Measurements from ENCODE around the gene BTBD1.

BTBD1 gene

DNA sequence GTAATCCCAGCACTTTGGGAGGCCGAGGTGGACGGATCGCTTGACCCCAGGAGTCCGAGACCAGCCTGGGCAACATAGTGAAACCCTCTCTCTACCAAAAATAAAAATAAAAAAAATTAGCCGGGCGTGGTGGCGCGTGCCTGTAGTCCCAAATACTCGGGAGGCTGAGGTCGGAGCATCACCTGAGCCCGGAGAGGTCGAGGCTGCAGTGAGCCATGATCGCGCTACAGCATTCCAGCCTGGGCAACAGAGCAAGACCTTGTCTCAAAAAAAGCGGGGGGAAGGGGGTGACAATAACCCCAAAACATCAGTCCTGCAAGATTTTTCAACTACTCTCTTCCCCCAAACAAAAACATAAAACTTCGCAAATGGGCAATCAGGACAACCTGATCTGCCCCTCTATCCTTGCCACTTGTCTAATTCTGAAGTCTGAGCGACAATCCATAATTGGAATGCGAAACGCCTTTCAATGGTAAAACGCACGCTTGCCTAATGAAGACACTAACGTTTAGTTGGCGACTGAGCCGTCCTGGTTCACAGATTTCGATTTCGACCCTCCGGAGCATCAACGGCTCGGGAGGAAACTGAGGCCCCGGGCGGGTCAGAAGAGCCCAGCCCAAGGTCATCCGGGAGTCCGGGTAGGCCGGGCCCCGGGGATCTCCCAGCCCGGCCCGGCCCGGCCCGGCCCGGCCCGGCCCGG is 868 bp downstream of the BTBD1 start:
- H3K4me3 ChIP-seq (ENCODE audit: low read length): peak overlapping the region; percentile 42
- no peaks in the 10 kb centered on the region for H3K27me3 ChIP-seq (ENCODE audit: control insufficient read depth, insufficient read depth, low read length)
- H3K36me3 ChIP-seq (ENCODE audit: control insufficient read depth, insufficient read depth, low read length): no peaks in the 10 kb centered on the region
- peaks cover 13% of the 10 kb centered on the region for H3K4me1 ChIP-seq (ENCODE audit: control insufficient read depth, insufficient read depth, low read length)
- peak overlapping the region; percentile 82 for H3K9ac ChIP-seq (ENCODE audit: low read length)
- no peaks in the 10 kb centered on the region for H3K9me3 ChIP-seq (ENCODE audit: control insufficient read depth, low read length)

- peaks cover 13% of the 10 kb centered on the region for H3K4me1 ChIP-seq (ENCODE audit: control insufficient read depth, insufficient read depth, low read length)
- H3K4me3 ChIP-seq (ENCODE audit: low read length): no peak overlapping the region
- H3K27me3 ChIP-seq (ENCODE audit: control insufficient read depth, insufficient read depth, low read length): no peaks in the 10 kb centered on the region
- peak overlapping the region; percentile 82 for H3K9ac ChIP-seq (ENCODE audit: low read length)
- H3K36me3 ChIP-seq (ENCODE audit: control insufficient read depth, insufficient read depth, low read length): no peaks in the 10 kb centered on the region
- H3K9me3 ChIP-seq (ENCODE audit: control insufficient read depth, low read length): no peaks in the 10 kb centered on the region
These were observed 1.6 kb downstream of the BTBD1 start for GRCh38 chr15:83065431-83065830.

GRCh38 chr15:83064859-83065258 is 2.2 kb downstream of the BTBD1 start:
- peaks cover 13% of the 10 kb centered on the region for H3K4me1 ChIP-seq (ENCODE audit: control insufficient read depth, insufficient read depth, low read length)
- H3K27me3 ChIP-seq (ENCODE audit: control insufficient read depth, insufficient read depth, low read length): no peaks in the 10 kb centered on the region
- no peaks in the 10 kb centered on the region for H3K9me3 ChIP-seq (ENCODE audit: control insufficient read depth, low read length)
- H3K36me3 ChIP-seq (ENCODE audit: control insufficient read depth, insufficient read depth, low read length): no peaks in the 10 kb centered on the region
- no peak overlapping the region for H3K4me3 ChIP-seq (ENCODE audit: low read length)
- H3K9ac ChIP-seq (ENCODE audit: low read length): no peak overlapping the region

DNA sequence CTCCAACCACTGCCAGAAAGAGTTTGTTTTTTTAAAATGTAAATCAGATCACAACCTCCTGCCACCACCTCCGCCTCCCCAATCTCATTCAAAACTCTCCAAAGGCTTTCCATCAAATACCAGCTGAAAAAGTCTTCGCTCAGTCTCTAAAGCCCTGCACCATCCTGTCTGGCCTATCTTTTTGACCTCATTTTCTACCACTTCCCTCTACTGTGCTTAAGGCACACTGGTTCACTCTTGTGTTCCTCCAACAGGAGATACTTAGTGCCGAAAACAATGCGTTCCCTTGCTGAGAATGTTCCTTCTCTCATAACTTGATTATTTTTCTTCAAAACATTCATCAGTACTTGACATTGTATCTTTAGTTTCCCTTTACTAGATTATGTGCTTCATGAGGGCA is 3.5 kb downstream of the BTBD1 start:
- H3K27me3 ChIP-seq (ENCODE audit: control insufficient read depth, insufficient read depth, low read length): no peaks in the 10 kb centered on the region
- peaks cover 13% of the 10 kb centered on the region for H3K4me1 ChIP-seq (ENCODE audit: control insufficient read depth, insufficient read depth, low read length)
- no peak overlapping the region for H3K4me3 ChIP-seq (ENCODE audit: low read length)
- no peak overlapping the region for H3K9ac ChIP-seq (ENCODE audit: low read length)
- no peaks in the 10 kb centered on the region for H3K36me3 ChIP-seq (ENCODE audit: control insufficient read depth, insufficient read depth, low read length)
- H3K9me3 ChIP-seq (ENCODE audit: control insufficient read depth, low read length): no peaks in the 10 kb centered on the region

GRCh38 chr15:83062768-83063180 is 4.3 kb downstream of the BTBD1 start:
- H3K4me3 ChIP-seq (ENCODE audit: low read length): no peak overlapping the region

GRCh38 chr15:83061680-83062079 is 5.4 kb downstream of the BTBD1 start:
- no peak overlapping the region for H3K4me3 ChIP-seq (ENCODE audit: low read length)
- H3K9me3 ChIP-seq (ENCODE audit: control insufficient read depth, low read length): no peaks in the 10 kb centered on the region
- peaks cover 13% of the 10 kb centered on the region for H3K4me1 ChIP-seq (ENCODE audit: control insufficient read depth, insufficient read depth, low read length)
- no peaks in the 10 kb centered on the region for H3K36me3 ChIP-seq (ENCODE audit: control insufficient read depth, insufficient read depth, low read length)
- H3K9ac ChIP-seq (ENCODE audit: low read length): no peak overlapping the region
- no peaks in the 10 kb centered on the region for H3K27me3 ChIP-seq (ENCODE audit: control insufficient read depth, insufficient read depth, low read length)

More at GRCh38 chr15:83062768-83063180, 4.3 kb downstream of the BTBD1 start:
- no peaks in the 10 kb centered on the region for H3K9me3 ChIP-seq (ENCODE audit: control insufficient read depth, low read length)
- no peaks in the 10 kb centered on the region for H3K36me3 ChIP-seq (ENCODE audit: control insufficient read depth, insufficient read depth, low read length)
- H3K27me3 ChIP-seq (ENCODE audit: control insufficient read depth, insufficient read depth, low read length): no peaks in the 10 kb centered on the region
- H3K4me1 ChIP-seq (ENCODE audit: control insufficient read depth, insufficient read depth, low read length): peaks cover 13% of the 10 kb centered on the region
- no peak overlapping the region for H3K9ac ChIP-seq (ENCODE audit: low read length)

- no peak overlapping the region for H3K9ac ChIP-seq (ENCODE audit: low read length)
- no peaks in the 10 kb centered on the region for H3K4me1 ChIP-seq (ENCODE audit: control insufficient read depth, insufficient read depth, low read length)
- H3K4me3 ChIP-seq (ENCODE audit: low read length): no peak overlapping the region
- no peaks in the 10 kb centered on the region for H3K9me3 ChIP-seq (ENCODE audit: control insufficient read depth, low read length)
- H3K36me3 ChIP-seq (ENCODE audit: control insufficient read depth, insufficient read depth, low read length): no peaks in the 10 kb centered on the region
- no peaks in the 10 kb centered on the region for H3K27me3 ChIP-seq (ENCODE audit: control insufficient read depth, insufficient read depth, low read length)
These were observed 9.2 kb downstream of the BTBD1 start for GRCh38 chr15:83057696-83058376.

GRCh38 chr15:83057002-83057401 is 10.1 kb downstream of the BTBD1 start:
- Histone ChIP-seq H3K4me1 (ENCODE audit: control insufficient read depth, insufficient read depth, low read length) (no peaks in the 10 kb centered on the region), H3K36me3 (ENCODE audit: control insufficient read depth, insufficient read depth, low read length) (no peaks in the 10 kb centered on the region), H3K9me3 (ENCODE audit: control insufficient read depth, low read length) (no peaks in the 10 kb centered on the region), H3K9ac (ENCODE audit: low read length) (no peak overlapping the region), H3K4me3 (ENCODE audit: low read length) (no peak overlapping the region), H3K27me3 (ENCODE audit: control insufficient read depth, insufficient read depth, low read length) (no peaks in the 10 kb centered on the region)

DNA sequence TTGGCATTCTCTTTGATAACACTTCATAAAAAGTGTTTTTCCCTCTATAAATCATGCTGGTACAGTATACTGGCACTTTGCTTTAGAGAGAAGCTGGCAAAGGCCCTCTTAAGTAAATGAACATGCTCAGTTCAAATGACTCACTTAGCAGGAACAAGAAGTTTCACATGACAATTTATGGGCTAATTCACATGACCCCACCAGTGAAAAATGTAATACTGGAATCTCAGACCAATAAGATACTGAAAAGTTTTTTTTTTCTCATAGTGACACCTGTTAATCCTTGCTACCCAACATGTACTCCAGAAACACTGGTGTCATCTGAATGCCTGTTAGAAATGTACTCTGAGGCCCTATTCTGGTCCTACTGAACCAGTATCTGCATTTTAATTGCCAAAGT is 13.9 kb downstream of the BTBD1 start:
- H3K36me3 ChIP-seq (ENCODE audit: control insufficient read depth, insufficient read depth, low read length): no peaks in the 10 kb centered on the region
- no peaks in the 10 kb centered on the region for H3K4me1 ChIP-seq (ENCODE audit: control insufficient read depth, insufficient read depth, low read length)
- no peak overlapping the region for H3K9ac ChIP-seq (ENCODE audit: low read length)

DNA sequence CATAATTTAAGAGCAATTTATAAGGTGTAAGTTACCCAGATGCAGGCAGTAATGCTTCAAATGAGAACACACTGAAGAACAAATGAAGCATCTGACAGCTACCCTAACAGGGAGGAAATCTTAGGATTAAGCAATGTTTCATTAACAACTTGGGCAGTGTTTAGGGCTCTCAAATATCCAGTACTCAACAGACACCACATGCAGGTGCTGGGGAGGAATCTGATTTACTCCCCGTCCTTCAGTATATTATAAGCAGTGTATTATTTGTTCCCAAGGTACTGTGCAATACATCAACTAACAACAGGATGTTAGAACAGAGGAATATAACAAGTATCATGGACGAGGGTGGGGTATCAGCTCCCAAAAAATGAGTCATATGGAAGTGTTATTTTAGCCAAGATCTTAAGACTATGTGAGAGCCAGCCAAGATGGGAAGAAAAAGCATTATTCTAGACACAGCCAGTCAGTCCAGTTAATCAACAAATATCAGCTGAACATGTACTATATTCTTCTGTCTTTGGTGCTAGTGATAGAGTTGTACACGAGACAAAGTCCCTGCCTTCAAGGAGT is 20.4 kb downstream of the BTBD1 start:
- Histone ChIP-seq H3K9ac (ENCODE audit: low read length) (no peak overlapping the region), H3K27me3 (ENCODE audit: control insufficient read depth, insufficient read depth, low read length) (no peaks in the 10 kb centered on the region), H3K9me3 (ENCODE audit: control insufficient read depth, low read length) (no peaks in the 10 kb centered on the region), H3K4me3 (ENCODE audit: low read length) (no peak overlapping the region), H3K4me1 (ENCODE audit: control insufficient read depth, insufficient read depth, low read length) (no peaks in the 10 kb centered on the region), H3K36me3 (ENCODE audit: control insufficient read depth, insufficient read depth, low read length) (peaks cover 6% of the 10 kb centered on the region)

More for the DNA sequence above, 13.9 kb downstream of the BTBD1 start:
- Histone ChIP-seq H3K27me3 (ENCODE audit: control insufficient read depth, insufficient read depth, low read length) (no peaks in the 10 kb centered on the region), H3K9me3 (ENCODE audit: control insufficient read depth, low read length) (no peaks in the 10 kb centered on the region), H3K4me3 (ENCODE audit: low read length) (no peak overlapping the region)

DNA sequence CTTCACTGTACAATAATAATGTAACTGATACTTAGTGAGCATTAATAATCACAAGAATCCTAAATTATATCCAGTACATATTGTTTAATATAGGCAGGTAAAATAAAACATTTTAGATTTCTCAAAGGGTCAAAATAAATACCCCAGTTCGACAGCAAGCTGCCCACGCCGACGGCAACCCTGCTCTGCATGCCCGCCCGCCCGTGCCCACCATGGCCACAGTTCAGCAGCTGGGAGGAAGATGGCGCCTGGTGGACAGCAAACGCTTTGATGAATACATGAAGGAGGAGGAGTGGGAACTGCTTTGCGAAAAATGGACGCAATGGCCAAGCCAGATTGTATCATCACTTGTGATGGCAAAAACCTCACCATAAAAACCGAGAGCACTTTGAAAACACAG is 22.9 kb downstream of the BTBD1 start:
- Histone ChIP-seq H3K27me3 (ENCODE audit: control insufficient read depth, insufficient read depth, low read length) (no peaks in the 10 kb centered on the region), H3K4me1 (ENCODE audit: control insufficient read depth, insufficient read depth, low read length) (no peaks in the 10 kb centered on the region), H3K36me3 (ENCODE audit: control insufficient read depth, insufficient read depth, low read length) (peaks cover 6% of the 10 kb centered on the region), H3K9ac (ENCODE audit: low read length) (no peak overlapping the region), H3K9me3 (ENCODE audit: control insufficient read depth, low read length) (no peaks in the 10 kb centered on the region), H3K4me3 (ENCODE audit: low read length) (no peak overlapping the region)

DNA sequence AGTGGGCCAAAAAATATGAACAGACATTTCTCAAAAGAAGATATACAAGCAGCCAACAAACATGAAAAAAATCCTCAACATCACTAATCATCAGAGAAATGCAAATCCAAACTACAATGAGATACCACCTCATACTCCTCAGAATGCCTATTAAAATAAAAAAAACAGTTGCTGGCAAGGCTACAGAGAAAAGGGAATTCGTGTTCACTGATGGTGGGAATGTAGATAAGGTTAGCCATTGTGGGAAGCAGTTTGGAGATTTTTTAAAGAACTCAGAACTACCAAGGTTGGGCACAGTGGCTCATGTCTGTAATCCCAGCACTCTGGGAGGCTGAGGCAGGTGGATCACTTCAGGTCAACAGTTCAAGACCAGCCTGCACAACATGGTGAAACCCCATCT is 27.8 kb downstream of the BTBD1 start:
- Histone ChIP-seq H3K4me3 (ENCODE audit: low read length) (no peak overlapping the region), H3K4me1 (ENCODE audit: control insufficient read depth, insufficient read depth, low read length) (no peaks in the 10 kb centered on the region), H3K9ac (ENCODE audit: low read length) (no peak overlapping the region), H3K9me3 (ENCODE audit: control insufficient read depth, low read length) (no peaks in the 10 kb centered on the region), H3K27me3 (ENCODE audit: control insufficient read depth, insufficient read depth, low read length) (no peaks in the 10 kb centered on the region), H3K36me3 (ENCODE audit: control insufficient read depth, insufficient read depth, low read length) (no peaks in the 10 kb centered on the region)

All from mucosa of stomach (tissue), 1 donor.